T-cell (primary cell): ENCODE data around the gene ADPGK. TPM values are rescaled to one million over a fixed set of nuclear protein-coding genes. Genes with fewer than 3 reads are reported as not detected.
A peak's percentile ranks its signal among the peaks of the same experiment; 100 is the strongest.

ENCODE experiments used
- ATAC-seq, 4 experiments: fragments of 200-7000 bp in 3 of 4; fragments of 150-1000 bp in 1 of 4; cut with Tn5 transposase; replicated peaks in 1 of 4; 1 replicate in 3 of 4; 2 replicates in 1 of 4; pipeline ENCODE4 v1.10.0; 2021; ENCODE audit warnings: moderate library complexity in 3 of 4, mild to moderate bottlenecking in 2 of 4, moderate number of reproducible peaks in 1 of 4
- CTCF ChIA-PET, 2 donors: fragments of 300-600 bp; sonication (Branson Sonifier 250); formaldehyde crosslinking; loops; one replicate each; lab custom pipeline; 2022; ENCODE audit warnings: antibody characterized with exemption in 2 of 2; lab: Charles Lee
- POLR2A ChIA-PET, 2 donors: fragments of 300-600 bp; sonication (Branson Sonifier 250); formaldehyde crosslinking; loops; one replicate each; lab custom pipeline; 2022; ENCODE audit warnings: antibody characterized with exemption in 2 of 2; lab: Charles Lee
- DNase-seq, 35 experiments: peaks; one replicate each; pipeline versions ENCODE4 v3.0.0 to v3.0.0-alpha.2; 2013 to 2023
- H3K27ac ChIP-seq: one replicate; pipeline ENCODE4 v1.5.1; 2013; ENCODE audit warnings: low read length
- H3K27me3 ChIP-seq, 2 experiments: replicated peaks in 1 of 2; 1 replicate in 1 of 2; 2 replicates in 1 of 2; pipeline versions ENCODE4 v1.6.1 to v1.7.0; 2013; ENCODE audit warnings: low read length in 1 of 2, mixed read lengths in 1 of 2; ENCODE audit not compliant: control insufficient read depth in 2 of 2, insufficient read depth in 2 of 2; ENCODE audit errors: extremely low read depth in 1 of 2
- H3K36me3 ChIP-seq, 2 donors: 1 replicate in 1 of 2; 2 replicates in 1 of 2; pipeline versions ENCODE4 v1.6.1 to v1.7.0; 2013; ENCODE audit warnings: low read length in 1 of 2; ENCODE audit not compliant: control insufficient read depth in 2 of 2, insufficient read depth in 1 of 2; ENCODE audit errors: extremely low read depth in 1 of 2
- H3K4me1 ChIP-seq, 2 experiments: 1 replicate in 1 of 2; 2 replicates in 1 of 2; pipeline versions ENCODE4 v1.6.1 to v1.7.0; 2013; ENCODE audit warnings: low read length in 2 of 2, mixed read lengths in 1 of 2; ENCODE audit not compliant: insufficient read depth in 2 of 2, control insufficient read depth in 1 of 2; ENCODE audit errors: extremely low read depth in 1 of 2
- H3K4me3 ChIP-seq, 2 donors: 1 replicate in 1 of 2; 2 replicates in 1 of 2; pipeline versions ENCODE4 v1.5.1 to v1.7.0; 2013; ENCODE audit warnings: mild to moderate bottlenecking in 2 of 2, low read length in 1 of 2, moderate library complexity in 1 of 2; ENCODE audit not compliant: control insufficient read depth in 1 of 2; ENCODE audit errors: extremely low read depth in 1 of 2
- H3K9me3 ChIP-seq: 2 replicates; pipeline ENCODE4 v1.7.0; 2013
- H3K27ac Mint-ChIP-seq, 2 donors: one replicate each; pipeline ENCODE4 v1.8.0; 2020 to 2021; ENCODE audit warnings: mild to moderate bottlenecking in 2 of 2, mixed read lengths in 2 of 2
- H3K27me3 Mint-ChIP-seq, 2 donors: one replicate each; pipeline ENCODE4 v1.8.0; 2021 to 2022; ENCODE audit warnings: mixed read lengths in 2 of 2
- H3K36me3 Mint-ChIP-seq: one replicate; pipeline ENCODE4 v1.8.0; 2021; ENCODE audit warnings: mixed read lengths
- H3K4me1 Mint-ChIP-seq, 3 donors: one replicate each; pipeline ENCODE4 v1.8.0; 2020 to 2022; ENCODE audit warnings: mixed read lengths in 3 of 3, mild to moderate bottlenecking in 1 of 3
- H3K4me3 Mint-ChIP-seq, 3 donors: one replicate each; pipeline ENCODE4 v1.8.0; 2020 to 2022; ENCODE audit warnings: mild to moderate bottlenecking in 3 of 3, mixed read lengths in 3 of 3, moderate library complexity in 3 of 3
- H3K9me3 Mint-ChIP-seq, 3 donors: one replicate each; pipeline ENCODE4 v1.8.0; 2020 to 2022; ENCODE audit warnings: mixed read lengths in 3 of 3
- WGBS: methylation state at CpG from one replicate; pipeline ENCODE4 v1.1.5; 2013; ENCODE audit warnings: missing lambda C conversion rate; ENCODE audit not compliant: insufficient coverage; 5-methylcytosine and 5-hydroxymethylcytosine counted together
- total RNA-seq, 35 experiments: library from RNA in 6 of 35; stranded (reverse) in 6 of 35; fragments of 120-200 nt in 1 of 35; gene quantifications; one replicate each; pipeline versions ENCODE4 v1.2.1 to v1.2.4 and lab custom pipeline; 2013 to 2026

The ADPGK gene
- total RNA-seq, 5 donors from 2014 or later (not counting 1 experiment from before 2014, with no cell fraction given), result 97.0 to 106 (median 102) TPM

DNA sequence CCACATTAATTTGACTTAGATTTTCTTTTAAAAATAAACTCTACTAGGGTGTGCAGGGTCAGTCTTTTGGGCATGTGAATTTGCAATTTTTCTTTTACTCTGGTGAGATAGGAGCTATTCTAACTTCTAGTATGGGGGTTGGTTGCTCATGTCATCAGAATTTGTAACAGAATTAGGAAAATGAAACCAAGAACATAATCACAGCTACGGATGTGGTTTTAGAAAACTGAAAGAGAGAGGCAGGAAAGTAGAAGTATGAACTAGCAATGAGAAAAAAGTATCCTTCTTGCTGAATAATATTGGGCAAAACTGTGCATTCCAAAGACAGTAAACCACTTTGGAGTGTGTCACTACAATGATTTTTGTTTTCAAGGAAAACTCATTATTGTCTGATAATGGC is 43.3 kb downstream of the ADPGK start:
- Mint-ChIP-seq H3K4me1 (peaks cover 34 to 44% (median 37%) of the 10 kb centered on the region in 3 donors), H3K36me3 (peaks cover 44% of the 10 kb centered on the region), H3K27ac (peak overlapping the region; percentile 84 to 87), H3K4me3 (peak overlapping the region; percentile 32 to 58 (median 39)), H3K9me3 (peaks cover 0 to 3% (median 0%) of the 10 kb centered on the region in 3 donors), H3K27me3 (no peaks in the 10 kb centered on the region)
- ChIA-PET POLR2A (interaction anchor here in 1 of 2 donors (1.0 kb wide), 1 partner anchor 32 kb away, joined by 4 read pairs; no protein-coding TSS in a partner anchor), CTCF (interaction anchor here (0.6 to 1.8 kb wide), 6 partner anchors 11 to 264 kb away, joined by 3 to 6 read pairs (median 3); no protein-coding TSS in a partner anchor)
- no CpG with 5 or more reads among the region's 1 CpG for WGBS
- Histone ChIP-seq H3K4me1 (peaks cover 0 to 12% of the 10 kb centered on the region in 2 experiments), H3K27me3 (no peaks in the 10 kb centered on the region), H3K9me3 (no peaks in the 10 kb centered on the region), H3K27ac (peak overlapping the region; percentile 71), H3K36me3 (peaks cover 6 to 28% of the 10 kb centered on the region in 2 donors), H3K4me3 (peak overlapping the region in 1 of 2 donors; percentile 10)
- peak; percentile 84 to 91 (median 86) for ATAC-seq
- DNase-seq, result peak in 1 of 35 experiments; percentile 26

- DNase-seq, result no peak
- ATAC-seq, result no peak
- Mint-ChIP-seq H3K9me3 (peaks cover 0 to 3% (median 0%) of the 10 kb centered on the region in 3 donors), H3K4me3 (no peak overlapping the region), H3K27me3 (no peaks in the 10 kb centered on the region), H3K36me3 (peaks cover 66% of the 10 kb centered on the region), H3K27ac (peak overlapping the region in 1 of 2 donors; percentile 68), H3K4me1 (peaks cover 41 to 60% (median 50%) of the 10 kb centered on the region in 3 donors)
- CTCF ChIA-PET, result no interaction called here
- H3K27ac ChIP-seq, result no peak overlapping the region
- H3K4me3 ChIP-seq, result no peak overlapping the region
- POLR2A ChIA-PET, result no interaction called here
- peaks cover 6 to 30% of the 10 kb centered on the region in 2 donors for H3K36me3 ChIP-seq
- WGBS, result no CpG with 5 or more reads among the region's 1 CpG
- H3K4me1 ChIP-seq, result peaks cover 0 to 12% of the 10 kb centered on the region in 2 experiments
- no peaks in the 10 kb centered on the region for H3K9me3 ChIP-seq
- no peaks in the 10 kb centered on the region for H3K27me3 ChIP-seq
Observed at GRCh38 chr15:72737723-72738122, 45.8 kb downstream of the ADPGK start.

DNA sequence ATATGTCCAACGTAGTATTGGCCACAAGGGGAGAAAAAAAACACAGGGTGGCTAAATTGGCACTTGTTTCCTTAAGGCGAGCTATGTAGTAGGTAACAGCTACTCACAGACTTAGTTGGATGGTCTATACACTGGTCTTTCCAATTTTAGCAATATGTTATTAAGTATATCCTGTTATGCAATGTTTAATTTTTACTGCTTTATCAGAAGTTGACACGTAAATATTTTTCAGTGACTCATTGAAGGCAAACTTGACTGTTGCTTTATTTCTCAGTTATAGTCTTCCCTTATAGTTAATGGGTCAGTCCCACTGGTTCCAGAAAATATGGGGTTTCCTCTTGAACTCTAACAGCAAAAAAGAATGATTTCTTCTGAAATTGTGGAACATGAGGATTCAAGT is 46.5 kb downstream of the ADPGK start:
- no peak for DNase-seq
- Mint-ChIP-seq H3K27me3 (no peaks in the 10 kb centered on the region), H3K36me3 (peaks cover 68% of the 10 kb centered on the region), H3K27ac (peak overlapping the region; percentile 55 to 68), H3K4me3 (no peak overlapping the region), H3K4me1 (peaks cover 41 to 58% (median 50%) of the 10 kb centered on the region in 3 donors), H3K9me3 (peaks cover 0 to 3% (median 0%) of the 10 kb centered on the region in 3 donors)
- Histone ChIP-seq H3K36me3 (peaks cover 6 to 30% of the 10 kb centered on the region in 2 donors), H3K4me1 (peaks cover 0 to 12% of the 10 kb centered on the region in 2 experiments), H3K27ac (no peak overlapping the region), H3K9me3 (no peaks in the 10 kb centered on the region), H3K27me3 (no peaks in the 10 kb centered on the region), H3K4me3 (no peak overlapping the region)
- ChIA-PET CTCF (interaction anchor here in 1 of 2 donors (1.2 kb wide), 1 partner anchor 15 kb away, joined by 4 read pairs; no protein-coding TSS in a partner anchor), POLR2A (interaction anchor here in 1 of 2 donors (0.5 kb wide), 1 partner anchor 14 kb away, joined by 3 read pairs; no protein-coding TSS in a partner anchor)
- no CpG with 5 or more reads among the region's 3 CpGs for WGBS
- no peak for ATAC-seq

DNA sequence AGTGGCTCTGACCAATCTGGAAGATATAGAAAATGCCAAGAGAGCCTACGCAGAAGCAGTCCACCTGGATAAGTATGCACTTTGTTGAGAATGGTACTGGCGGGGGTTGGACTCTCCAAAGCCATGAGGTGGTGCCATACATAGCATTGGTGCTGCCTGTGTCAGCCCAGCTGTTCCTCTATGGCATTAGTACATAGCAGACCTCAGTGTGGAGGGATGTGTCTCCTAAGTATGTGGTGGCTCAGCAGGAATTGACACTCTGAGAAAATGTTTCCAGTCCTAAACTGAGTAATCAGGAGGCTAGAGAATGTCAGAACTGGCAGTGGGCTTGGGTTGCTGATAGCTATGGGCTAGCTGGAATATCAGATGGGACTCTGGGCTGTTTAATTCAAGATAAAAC is 48.4 kb downstream of the ADPGK start:
- Mint-ChIP-seq H3K4me1 (peaks cover 25 to 39% (median 31%) of the 10 kb centered on the region in 3 donors), H3K27ac (peak overlapping the region in 1 of 2 donors; percentile 28), H3K27me3 (no peaks in the 10 kb centered on the region), H3K4me3 (no peak overlapping the region), H3K9me3 (no peaks in the 10 kb centered on the region), H3K36me3 (peaks cover 70% of the 10 kb centered on the region)
- ATAC-seq (no peak), DNase-seq (no peak)
- POLR2A ChIA-PET, result interaction anchor here in 1 of 2 donors (0.5 kb wide), 1 partner anchor 9 kb away, joined by 3 read pairs; no protein-coding TSS in a partner anchor
- CTCF ChIA-PET, result interaction anchor here (0.6 kb wide), 2 partner anchors 15 to 360 kb away, joined by 3 read pairs; partner anchors contain the start of gene HEXA (in 1 of the 2)
- WGBS, result 94% methylated on average over 2 of the region's 2 CpGs
- peaks cover 6 to 43% of the 10 kb centered on the region in 2 donors for H3K36me3 ChIP-seq
- H3K27me3 ChIP-seq, result no peaks in the 10 kb centered on the region
- H3K4me3 ChIP-seq, result no peak overlapping the region
- no peak overlapping the region for H3K27ac ChIP-seq
- H3K4me1 ChIP-seq, result peaks cover 0 to 4% of the 10 kb centered on the region in 2 experiments
- H3K9me3 ChIP-seq, result no peaks in the 10 kb centered on the region

- no peaks in the 10 kb centered on the region for H3K27me3 ChIP-seq
- H3K9me3 ChIP-seq, result no peaks in the 10 kb centered on the region
- DNase-seq, result no peak
- H3K9me3 Mint-ChIP-seq, result no peaks in the 10 kb centered on the region
- no peak overlapping the region for H3K4me3 Mint-ChIP-seq
- H3K27ac ChIP-seq, result no peak overlapping the region
- H3K4me3 ChIP-seq, result no peak overlapping the region
- WGBS, result 100% methylated on average over 2 of the region's 2 CpGs
- ATAC-seq, result no peak
- H3K4me1 ChIP-seq, result no peaks in the 10 kb centered on the region
- peaks cover 6 to 42% of the 10 kb centered on the region in 2 donors for H3K36me3 ChIP-seq
- no peaks in the 10 kb centered on the region for H3K27me3 Mint-ChIP-seq
- peak overlapping the region; percentile 20 to 42 for H3K27ac Mint-ChIP-seq
- H3K36me3 Mint-ChIP-seq, result peaks cover 70% of the 10 kb centered on the region
- ChIA-PET CTCF (interaction anchor here (0.6 to 1.4 kb wide), 2 partner anchors 9 to 16 kb away, joined by 3 read pairs; no protein-coding TSS in a partner anchor), POLR2A (interaction anchor here in 1 of 2 donors (0.5 kb wide), 1 partner anchor 10 kb away, joined by 3 read pairs; no protein-coding TSS in a partner anchor)
- peaks cover 15 to 29% (median 21%) of the 10 kb centered on the region in 3 donors for H3K4me1 Mint-ChIP-seq
Observed at GRCh38 chr15:72733941-72734738, 49.4 kb downstream of the ADPGK start.

DNA sequence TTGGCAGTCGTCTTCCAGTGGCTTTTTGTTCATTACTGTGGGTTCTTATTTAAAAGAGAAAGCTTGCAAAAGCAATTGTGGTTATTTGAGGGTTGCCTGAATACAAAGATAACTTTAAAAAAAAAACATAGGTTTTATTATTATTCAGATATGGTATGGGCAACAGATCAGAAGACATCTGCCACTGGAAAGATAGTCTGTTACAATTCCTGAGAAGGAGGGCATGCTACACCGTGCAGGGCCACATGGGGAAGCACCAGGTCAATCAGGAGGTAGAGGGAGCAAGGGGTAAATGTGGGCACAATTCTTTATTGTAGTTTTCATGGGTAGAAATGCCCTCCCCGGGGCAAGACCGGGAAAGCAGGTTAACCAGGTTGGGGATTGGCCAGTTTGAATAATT is 51.0 kb downstream of the ADPGK start:
- Mint-ChIP-seq H3K36me3 (peaks cover 65% of the 10 kb centered on the region), H3K9me3 (no peaks in the 10 kb centered on the region), H3K4me3 (no peak overlapping the region), H3K27ac (no peak overlapping the region), H3K4me1 (peaks cover 7 to 20% (median 12%) of the 10 kb centered on the region in 3 donors), H3K27me3 (no peaks in the 10 kb centered on the region)
- CTCF ChIA-PET, result no interaction called here
- ATAC-seq, result no peak
- Histone ChIP-seq H3K27me3 (no peaks in the 10 kb centered on the region), H3K27ac (no peak overlapping the region), H3K36me3 (peaks cover 2 to 37% of the 10 kb centered on the region in 2 donors), H3K4me3 (no peak overlapping the region), H3K9me3 (no peaks in the 10 kb centered on the region), H3K4me1 (no peaks in the 10 kb centered on the region)
- POLR2A ChIA-PET, result interaction anchor here in 1 of 2 donors (0.5 to 0.6 kb wide), 2 partner anchors 187 to 276 kb away, joined by 3 read pairs; no protein-coding TSS in a partner anchor
- no peak for DNase-seq
- 97% methylated on average over 3 of the region's 4 CpGs for WGBS
